Left lobe of liver (tissue), 2 donors: ENCODE results near the gene MCF2L2. TPM values are rescaled to one million over a fixed set of nuclear protein-coding genes. Genes with fewer than 3 reads are reported as not detected.

Source experiments
- ATAC-seq: fragments of 200-7000 bp; cut with Tn5 transposase; one replicate; pipeline ENCODE4 v1.9.1; 2020; ENCODE audit warnings: mild to moderate bottlenecking, moderate library complexity
- DNase-seq: peaks from one replicate; pipeline ENCODE4 v3.0.0-alpha.2; 2020; ENCODE audit warnings: low spot score
- total RNA-seq: library from RNA; stranded (reverse); gene quantifications from one replicate; pipeline ENCODE4 v1.2.1, GENCODE V29; 2021
- donor health status: DM: no; HTN: no; CAD: no; lungs with moderate emphysema.
- donor health status: DM: no; HTN: yes; CAD: no.

MCF2L2 gene
- total RNA-seq, 1 donor from 2014 or later = 0.13 TPM

DNA sequence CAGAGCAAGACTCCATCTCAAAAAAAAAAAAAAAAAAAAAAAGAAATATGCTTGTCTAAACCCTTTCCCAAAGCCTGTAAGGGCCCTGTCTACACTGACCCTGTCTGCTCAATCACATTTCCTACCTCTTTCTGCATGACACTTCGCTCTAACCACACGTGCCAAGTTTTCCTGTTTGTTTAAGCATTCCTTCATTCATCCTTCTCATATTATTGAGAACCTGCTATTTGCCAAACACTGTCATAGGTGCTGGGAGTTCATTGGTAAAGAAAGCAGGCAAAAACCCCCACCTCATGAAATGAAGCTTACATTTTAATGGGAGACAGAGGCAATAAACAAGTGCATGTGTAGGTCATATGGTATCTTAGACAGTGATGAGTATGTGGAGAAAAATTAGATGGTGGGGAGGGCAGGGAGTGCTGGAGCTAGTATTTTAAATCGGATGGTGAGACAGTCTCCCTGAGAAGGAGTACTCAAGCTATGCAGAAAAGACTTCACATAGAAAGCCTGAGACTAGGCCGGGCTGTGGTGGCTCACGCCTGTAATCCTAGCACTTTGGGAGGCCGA is 127.3 kb downstream of the MCF2L2 start:
- ATAC-seq = no peak
- DNase-seq = no peak

- DNase-seq (no peak), ATAC-seq (no peak)
These were observed 128.4 kb downstream of the MCF2L2 start for GRCh38 chr3:183299976-183300375.

GRCh38 chr3:183298701-183299153 is 129.7 kb downstream of the MCF2L2 start:
- ATAC-seq (no peak), DNase-seq (no peak)

DNA sequence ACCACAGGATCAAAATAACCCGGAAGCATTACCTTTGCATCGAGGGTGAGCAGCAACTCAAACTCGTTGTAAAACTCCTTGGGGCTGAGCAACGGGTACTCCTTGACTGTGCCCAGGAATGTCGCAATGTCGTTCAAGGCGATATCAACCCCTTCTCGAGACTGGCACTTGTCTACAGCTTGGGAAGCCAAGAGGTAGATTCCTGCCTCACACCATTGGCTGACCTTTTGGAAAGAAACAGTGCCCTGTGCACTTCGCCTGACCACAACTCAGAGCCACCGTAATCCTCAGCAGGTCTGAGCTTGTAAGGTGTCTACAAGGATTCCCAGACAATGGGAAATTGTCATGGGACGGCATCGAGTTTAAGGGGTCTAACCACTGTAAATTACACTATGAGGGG is 131.5 kb downstream of the MCF2L2 start:
- no peak for DNase-seq
- ATAC-seq = no peak

DNA sequence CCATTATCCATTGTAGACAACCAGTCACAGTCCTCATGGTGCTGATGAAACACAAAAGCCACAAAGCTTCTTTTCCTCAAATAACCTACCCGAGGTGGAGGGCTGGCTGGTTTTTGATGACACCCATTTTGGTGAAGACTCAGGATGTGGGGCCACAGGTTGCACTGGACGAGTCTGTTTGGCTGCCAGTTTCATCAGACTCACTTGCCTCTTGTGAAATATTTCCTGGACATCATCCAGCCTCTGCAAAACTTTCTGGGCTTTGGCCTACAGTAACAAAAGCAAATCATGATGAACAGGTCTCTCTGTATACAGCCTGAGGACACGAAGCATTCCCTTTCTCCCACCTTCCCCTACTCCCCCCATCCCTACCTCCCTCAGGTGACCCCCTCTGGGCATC is 133.2 kb downstream of the MCF2L2 start:
- ATAC-seq (peak; percentile 90), DNase-seq (peak; percentile 80)

DNA sequence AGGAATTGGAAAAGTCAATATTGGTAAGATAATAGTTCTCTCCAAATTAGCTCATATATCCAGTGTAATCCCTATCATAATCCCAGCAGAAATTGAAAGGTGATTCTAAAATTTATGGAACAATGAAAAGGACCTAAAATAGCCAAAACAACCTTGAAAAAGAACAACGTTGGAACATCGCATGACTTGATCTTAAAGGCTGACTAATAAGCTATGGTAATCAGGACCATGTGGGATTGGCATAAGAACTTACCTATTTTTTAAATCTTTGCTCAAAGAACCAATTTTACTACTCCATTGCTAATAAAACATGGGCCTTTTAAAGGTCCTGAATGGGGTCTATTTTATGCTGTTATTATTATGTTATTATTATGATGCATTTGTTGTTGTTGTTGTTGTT is 134.5 kb downstream of the MCF2L2 start:
- ATAC-seq = no peak
- DNase-seq = no peak

GRCh38 chr3:183291497-183292031 is 136.9 kb downstream of the MCF2L2 start:
- ATAC-seq = peak; percentile 59
- no peak for DNase-seq

GRCh38 chr3:183290216-183290615 is 138.2 kb downstream of the MCF2L2 start:
- DNase-seq (no peak), ATAC-seq (no peak)

DNA sequence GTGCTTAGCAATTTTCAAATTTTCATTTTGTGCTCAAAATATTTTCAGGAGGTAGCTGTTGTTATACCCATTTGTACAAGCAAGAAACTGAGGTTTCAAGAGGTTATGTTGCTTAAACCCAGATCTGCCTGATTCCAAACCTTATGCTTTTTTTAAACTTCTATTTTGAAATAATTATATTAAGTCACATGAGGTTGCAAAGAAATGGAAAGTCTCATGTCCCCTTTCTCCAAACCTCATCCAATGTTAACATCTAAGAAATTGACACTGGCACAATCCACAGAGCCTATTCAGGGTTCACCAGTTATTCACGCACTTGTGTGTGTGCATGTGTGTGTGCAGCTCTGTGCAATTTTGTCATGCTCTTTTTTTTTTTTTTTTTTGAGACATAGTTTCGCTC is 140.3 kb downstream of the MCF2L2 start:
- ATAC-seq = no peak
- no peak for DNase-seq

GRCh38 chr3:183287301-183287971 is 141.0 kb downstream of the MCF2L2 start:
- ATAC-seq = no peak
- no peak for DNase-seq

GRCh38 chr3:183285828-183286457 is 142.5 kb downstream of the MCF2L2 start:
- peak; percentile 59 for DNase-seq
- peak; percentile 72 for ATAC-seq

GRCh38 chr3:183285318-183285717 is 143.1 kb downstream of the MCF2L2 start:
- DNase-seq = no peak
- ATAC-seq = no peak

GRCh38 chr3:183284570-183284969 is 143.8 kb downstream of the MCF2L2 start:
- ATAC-seq (no peak), DNase-seq (no peak)

GRCh38 chr3:183283886-183284285 is 144.5 kb downstream of the MCF2L2 start:
- ATAC-seq (no peak), DNase-seq (no peak)

DNA sequence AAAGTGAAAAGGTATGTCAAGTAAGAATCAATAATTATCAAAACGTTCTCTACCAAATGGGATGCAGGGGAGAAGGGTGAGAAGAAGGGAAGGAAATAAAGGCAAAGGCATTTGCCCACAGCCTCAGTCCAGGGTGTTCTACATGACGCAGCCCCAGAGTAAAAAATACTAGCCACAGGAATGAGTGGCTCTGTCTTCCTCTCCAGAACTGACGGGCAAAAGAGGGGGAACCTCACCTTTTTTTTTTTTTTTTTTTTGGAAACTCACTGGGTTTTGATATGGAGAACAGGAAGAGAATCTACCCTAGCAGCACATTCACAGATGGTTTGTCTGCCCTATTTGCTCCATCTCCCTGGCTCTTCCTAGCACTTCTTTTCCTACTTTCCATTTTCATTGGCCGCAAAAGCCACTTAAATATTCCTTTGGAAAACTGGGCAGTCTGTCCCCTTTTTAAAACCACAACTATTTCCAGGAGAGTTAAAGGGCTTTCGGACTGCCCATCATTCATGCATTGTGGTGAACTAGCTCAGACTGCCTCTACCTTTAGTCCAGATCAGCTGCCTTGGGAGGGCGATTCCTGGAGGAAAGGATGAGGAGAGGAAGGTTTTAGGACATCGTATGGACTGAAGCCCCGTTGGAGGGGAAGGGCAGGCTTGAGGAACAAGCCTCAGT is 147.2 kb downstream of the MCF2L2 start:
- no peak for ATAC-seq

DNA sequence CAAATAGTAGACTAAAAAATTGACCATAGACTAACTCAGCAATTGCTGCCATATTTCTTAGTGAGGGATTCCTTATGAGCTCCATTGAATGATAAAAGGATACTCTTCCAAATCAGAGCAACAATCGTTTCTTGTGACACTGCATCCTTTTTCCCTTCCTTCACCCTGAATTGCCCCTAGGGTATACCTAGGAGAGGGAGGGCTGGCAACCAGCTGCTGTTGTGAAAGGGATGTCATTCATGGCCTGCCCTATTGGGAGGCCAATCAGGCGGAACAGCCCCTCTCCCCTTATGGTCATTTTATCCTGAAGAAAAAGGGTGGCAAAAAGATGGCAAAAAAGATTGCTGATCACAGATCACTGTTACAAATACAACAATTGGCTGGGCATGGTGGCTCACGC is 149.0 kb downstream of the MCF2L2 start:
- DNase-seq = no peak
- ATAC-seq = no peak

More for the DNA sequence above, 147.2 kb downstream of the MCF2L2 start:
- no peak for DNase-seq

GRCh38 chr3:183278479-183279088 is 149.8 kb downstream of the MCF2L2 start:
- DNase-seq = no peak
- ATAC-seq = no peak

GRCh38 chr3:183277260-183277659 is 151.2 kb downstream of the MCF2L2 start:
- no peak for ATAC-seq
- no peak for DNase-seq

DNA sequence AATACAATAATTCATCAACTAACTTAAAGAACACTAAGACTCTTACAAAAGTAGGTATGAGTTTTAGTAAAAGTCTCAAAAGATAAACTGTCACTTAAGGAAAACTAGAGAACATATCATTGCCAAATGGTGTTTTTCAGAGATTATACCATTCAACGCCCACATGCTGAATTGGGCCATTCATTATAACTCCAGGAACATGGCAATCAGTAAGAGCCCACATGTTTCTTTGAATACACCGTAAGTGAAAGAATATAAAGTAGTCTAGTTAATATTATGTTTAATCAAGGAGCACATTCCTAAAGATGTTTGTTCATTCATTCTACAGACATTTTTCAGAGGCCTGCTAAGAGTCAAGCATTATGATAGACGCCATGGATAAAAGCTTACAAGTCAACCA is 152.5 kb downstream of the MCF2L2 start:
- no peak for ATAC-seq

DNA sequence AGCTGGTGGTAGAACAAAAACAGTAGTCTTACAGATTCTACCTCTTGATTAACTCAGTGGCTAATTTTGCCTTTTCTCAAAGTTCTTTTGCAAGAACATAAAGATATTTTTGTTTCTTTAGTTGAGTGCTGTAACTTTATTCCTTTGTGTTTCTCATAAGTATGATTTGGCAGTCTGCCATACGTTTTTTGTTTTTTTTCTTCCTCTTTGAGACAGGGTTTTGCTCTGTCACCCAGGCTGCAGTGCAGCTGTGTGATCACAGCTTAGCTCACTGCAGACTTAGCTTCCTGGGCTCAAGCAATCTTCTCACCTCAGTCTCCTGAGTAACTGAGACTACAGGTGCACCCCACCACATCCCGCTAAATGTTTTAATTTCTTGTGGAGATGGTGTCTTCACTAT is 153.0 kb downstream of the MCF2L2 start:
- DNase-seq = no peak

More for the DNA sequence above, 152.5 kb downstream of the MCF2L2 start:
- DNase-seq = no peak

DNA sequence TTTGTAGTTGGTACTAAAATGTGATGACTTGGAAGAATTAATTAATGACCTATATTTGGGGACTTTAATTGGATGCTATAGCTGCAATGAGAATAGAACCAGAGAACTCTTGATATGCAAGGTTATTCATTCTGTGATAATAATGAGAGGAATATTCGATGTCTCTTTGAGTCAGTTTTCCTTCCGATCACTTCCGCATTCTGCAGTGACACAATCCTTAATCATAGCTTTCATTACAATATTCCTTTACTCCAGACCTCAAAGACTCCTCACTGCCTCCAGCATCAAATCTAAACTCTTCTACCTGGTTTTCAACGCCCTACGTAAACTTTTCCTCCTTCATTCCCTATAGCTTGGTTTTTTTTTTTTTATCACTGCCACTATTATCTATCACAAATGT is 153.8 kb downstream of the MCF2L2 start:
- DNase-seq = no peak
- ATAC-seq = no peak

More for the DNA sequence above, 153.0 kb downstream of the MCF2L2 start:
- no peak for ATAC-seq
